H1 (cell line): ENCODE measurements around the gene AIFM2.

Experiments
- EZH2 ChIP-seq: fragments of 200-600 bp; sonication (generic); IDR thresholded peaks from 2 replicates; pipeline ENCODE4 v1.7.1; 2012; ENCODE audit warnings: low read depth, mild to moderate bottlenecking, moderate library complexity, low read length, inconsistent platforms; ENCODE audit not compliant: severe bottlenecking
- POLR2A ChIP-seq, 2 experiments: IDR thresholded peaks; 1 replicate in 1 of 2; 2 replicates in 1 of 2; pipeline ENCODE4 v1.6.1; 2011; ENCODE audit warnings: low read depth in 2 of 2, low read length in 2 of 2, mild to moderate bottlenecking in 2 of 2; ENCODE audit errors: control extremely low read depth in 1 of 2
- POLR2AphosphoS5 ChIP-seq: IDR thresholded peaks from 2 replicates; pipeline ENCODE4 v1.6.1; 2011; ENCODE audit warnings: low read depth, low read length
- TF ChIP-seq, protein P1 (sequence below), 3 experiments: IDR thresholded peaks; 1 replicate in 2 of 3; 2 replicates in 1 of 3; pipeline versions ENCODE4 v1.5.1 to v1.6.1; 2011; ENCODE audit warnings: low read length in 3 of 3, mild to moderate bottlenecking in 3 of 3, inconsistent platforms in 2 of 3, low read depth in 1 of 3, moderate library complexity in 1 of 3; ENCODE audit not compliant: insufficient read depth in 1 of 3; ENCODE audit errors: control extremely low read depth in 1 of 3

DNA sequence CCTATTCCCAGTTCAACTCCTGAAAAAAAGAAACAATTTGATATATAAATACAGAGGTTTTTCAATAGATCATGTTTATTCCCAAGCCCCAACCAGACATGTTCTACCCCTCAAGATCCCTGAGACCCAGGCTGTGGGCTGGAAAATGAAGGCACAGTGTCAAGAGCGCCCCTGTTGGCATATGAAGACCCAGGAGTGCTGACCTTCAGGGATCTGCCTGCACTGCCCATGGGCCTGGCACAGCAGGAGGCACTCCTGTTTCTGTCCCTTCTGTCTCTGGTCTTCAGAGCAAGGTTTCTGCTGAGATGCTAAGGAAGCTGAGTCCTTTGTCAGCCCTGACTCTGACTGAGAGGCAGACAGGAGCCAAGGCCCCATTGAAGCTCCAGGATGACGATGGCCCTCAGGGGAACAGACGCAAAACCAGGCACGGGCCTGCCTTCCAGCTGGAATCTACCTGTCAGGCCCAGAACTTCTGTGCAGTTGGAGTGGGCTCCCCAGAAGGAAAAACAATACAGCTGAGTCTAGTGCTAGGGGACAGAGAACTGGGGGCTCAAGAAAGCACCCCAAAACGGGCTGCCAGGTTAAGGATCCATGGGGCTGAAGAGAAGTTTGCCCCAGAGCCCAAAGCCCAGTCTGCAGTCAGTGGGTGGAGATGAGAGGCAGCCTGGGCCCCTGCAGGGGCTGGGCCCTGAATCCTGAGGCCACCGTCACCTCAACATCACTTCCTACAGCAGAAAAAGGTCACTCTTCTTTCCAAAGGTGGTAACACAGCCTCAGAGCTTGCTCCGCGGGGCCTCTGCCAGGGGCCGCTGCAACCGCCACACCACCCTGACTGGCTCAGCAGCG, 6.7 kb upstream of the AIFM2 start:
- TF ChIP-seq POLR2AphosphoS5 (no peak), EZH2 (no peak), POLR2A (IDR thresholded peaks at IDR 0.05; ENCODE audit: control extremely low read depth in 1 of 2, low read depth in 2 of 2, low read length in 2 of 2) (no peak)
- TF ChIP-seq, protein P1, sequence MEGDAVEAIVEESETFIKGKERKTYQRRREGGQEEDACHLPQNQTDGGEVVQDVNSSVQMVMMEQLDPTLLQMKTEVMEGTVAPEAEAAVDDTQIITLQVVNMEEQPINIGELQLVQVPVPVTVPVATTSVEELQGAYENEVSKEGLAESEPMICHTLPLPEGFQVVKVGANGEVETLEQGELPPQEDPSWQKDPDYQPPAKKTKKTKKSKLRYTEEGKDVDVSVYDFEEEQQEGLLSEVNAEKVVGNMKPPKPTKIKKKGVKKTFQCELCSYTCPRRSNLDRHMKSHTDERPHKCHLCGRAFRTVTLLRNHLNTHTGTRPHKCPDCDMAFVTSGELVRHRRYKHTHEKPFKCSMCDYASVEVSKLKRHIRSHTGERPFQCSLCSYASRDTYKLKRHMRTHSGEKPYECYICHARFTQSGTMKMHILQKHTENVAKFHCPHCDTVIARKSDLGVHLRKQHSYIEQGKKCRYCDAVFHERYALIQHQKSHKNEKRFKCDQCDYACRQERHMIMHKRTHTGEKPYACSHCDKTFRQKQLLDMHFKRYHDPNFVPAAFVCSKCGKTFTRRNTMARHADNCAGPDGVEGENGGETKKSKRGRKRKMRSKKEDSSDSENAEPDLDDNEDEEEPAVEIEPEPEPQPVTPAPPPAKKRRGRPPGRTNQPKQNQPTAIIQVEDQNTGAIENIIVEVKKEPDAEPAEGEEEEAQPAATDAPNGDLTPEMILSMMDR (IDR thresholded peaks at IDR 0.05; ENCODE audit: control extremely low read depth in 1 of 3, insufficient read depth in 1 of 3, low read depth in 1 of 3, low read length in 3 of 3) = peak; percentile 27 to 38 (median 29)
